Activated T-helper 1 cell treated with anti-CD3 and anti-CD28 coated beads, Interleukin-12 subunit alpha, Interleukin-12 subunit beta, Interleukin-2, Interleukin-4 antibody, amounts not matched to agents 30 ng/mL and 10 ng/mL and 1 ng/mL, durations not matched to agents 14 hours and 24 hours and 36 hours (primary cell): ENCODE data around the gene FGGY. TPM values are rescaled to one million over a fixed set of nuclear protein-coding genes. Genes with fewer than 3 reads are reported as not detected.
"Not testable (repeated sequence)": the region's sequence is repeated elsewhere in the genome, so short reads cannot be mapped to it uniquely, and the experiment has no call there.

Experiments used
- DNase-seq: peaks from one replicate; pipeline ENCODE4 v3.0.0; 2021; ENCODE audit warnings: low spot score
- H3K27ac Mint-ChIP-seq: one replicate; pipeline ENCODE4 v1.8.0; 2021; ENCODE audit warnings: mild to moderate bottlenecking, mixed read lengths
- H3K27me3 Mint-ChIP-seq: one replicate; pipeline ENCODE4 v1.8.0; 2022; ENCODE audit warnings: mild to moderate bottlenecking, moderate library complexity, mixed read lengths; ENCODE audit not compliant: insufficient read depth
- H3K36me3 Mint-ChIP-seq: one replicate; pipeline ENCODE4 v1.8.0; 2021; ENCODE audit warnings: low read depth, mixed read lengths
- H3K4me1 Mint-ChIP-seq: one replicate; pipeline ENCODE4 v1.8.0; 2021; ENCODE audit warnings: low read depth, mixed read lengths
- H3K4me3 Mint-ChIP-seq: one replicate; pipeline ENCODE4 v1.8.0; 2021; ENCODE audit warnings: mild to moderate bottlenecking, moderate library complexity, mixed read lengths
- H3K9me3 Mint-ChIP-seq: one replicate; pipeline ENCODE4 v1.8.0; 2021; ENCODE audit warnings: mixed read lengths
- intact Hi-C: fragments of 100-400 bp; cut with micrococcal nuclease; formaldehyde crosslinking; loops from one replicate; pipeline ENCODE4 v1.15.1; 2024
- total RNA-seq: library from RNA; stranded (reverse); gene quantifications from 2 replicates; pipeline ENCODE4 v1.2.3, GENCODE V29; 2022

The FGGY gene
- total RNA-seq, 1 donor from 2014 or later: 7.1 TPM

- Mint-ChIP-seq H3K27ac (no peak overlapping the region), H3K9me3 (no peaks in the 10 kb centered on the region), H3K4me1 (no peaks in the 10 kb centered on the region), H3K27me3 (no peaks in the 10 kb centered on the region), H3K36me3 (no peaks in the 10 kb centered on the region), H3K4me3 (no peak overlapping the region)
- intact Hi-C loops: no loop called here
- no peak for DNase-seq
Measured at GRCh38 chr1:59595774-59596173, 298.9 kb downstream of the FGGY start.

DNA sequence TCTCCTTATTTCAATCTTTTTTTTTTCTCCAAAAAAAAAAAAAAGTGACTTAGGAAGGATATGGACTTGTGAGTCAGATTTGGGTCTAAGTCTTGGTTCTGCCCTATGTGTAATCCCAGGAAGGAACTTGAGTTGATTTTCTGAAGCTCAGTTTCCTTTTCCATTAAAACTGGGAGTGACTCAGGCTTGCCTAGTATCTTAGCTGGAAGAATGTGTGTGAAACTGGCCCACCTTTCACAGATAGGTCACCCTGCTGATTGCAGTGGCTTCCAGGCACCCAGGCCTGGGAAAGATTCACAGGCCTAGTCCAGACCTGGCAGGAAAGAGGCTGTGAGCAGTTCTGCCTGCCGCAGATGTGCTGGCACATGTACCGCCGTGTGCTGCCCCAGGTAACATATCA, 299.5 kb downstream of the FGGY start:
- Mint-ChIP-seq H3K9me3 (no peaks in the 10 kb centered on the region), H3K27me3 (no peaks in the 10 kb centered on the region), H3K36me3 (no peaks in the 10 kb centered on the region), H3K4me3 (no peak overlapping the region), H3K27ac (no peak overlapping the region), H3K4me1 (no peaks in the 10 kb centered on the region)
- DNase-seq: no peak
- intact Hi-C loops: no loop called here

DNA sequence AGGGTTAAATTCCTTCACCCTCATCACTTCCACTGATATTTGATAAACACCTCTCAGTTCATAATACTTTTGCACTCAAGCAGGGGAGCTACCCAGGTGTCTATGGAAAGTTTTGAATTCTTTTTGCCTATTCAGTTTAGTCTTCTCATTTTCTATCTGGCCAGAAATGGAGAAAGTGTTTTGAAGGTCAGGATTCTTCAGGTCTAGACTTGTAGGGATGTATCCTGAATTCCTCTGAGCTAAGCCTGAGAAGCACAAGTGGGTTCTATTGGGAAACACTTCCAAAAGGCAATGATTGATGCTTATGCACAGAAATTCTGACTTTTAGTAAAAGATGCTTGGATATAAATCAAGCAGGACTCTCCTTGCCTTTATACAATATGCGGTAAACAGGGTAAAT, 300.1 kb downstream of the FGGY start:
- Mint-ChIP-seq H3K36me3 (no peaks in the 10 kb centered on the region), H3K4me1 (no peaks in the 10 kb centered on the region), H3K9me3 (no peaks in the 10 kb centered on the region), H3K27me3 (no peaks in the 10 kb centered on the region), H3K27ac (no peak overlapping the region), H3K4me3 (no peak overlapping the region)
- intact Hi-C loops: no loop called here
- DNase-seq: no peak

GRCh38 chr1:59597420-59598119, 300.7 kb downstream of the FGGY start:
- no peaks in the 10 kb centered on the region for H3K27me3 Mint-ChIP-seq
- intact Hi-C loops: no loop called here
- DNase-seq: no peak
- no peak overlapping the region for H3K4me3 Mint-ChIP-seq
- no peak overlapping the region for H3K27ac Mint-ChIP-seq
- H3K4me1 Mint-ChIP-seq: no peaks in the 10 kb centered on the region
- no peaks in the 10 kb centered on the region for H3K9me3 Mint-ChIP-seq
- no peaks in the 10 kb centered on the region for H3K36me3 Mint-ChIP-seq

- Mint-ChIP-seq H3K4me3 (no peak overlapping the region), H3K36me3 (no peaks in the 10 kb centered on the region), H3K27me3 (no peaks in the 10 kb centered on the region), H3K27ac (no peak overlapping the region), H3K4me1 (no peaks in the 10 kb centered on the region), H3K9me3 (no peaks in the 10 kb centered on the region)
- DNase-seq: no peak
- intact Hi-C loops: no loop called here
Measured at GRCh38 chr1:59598120-59598440, 301.2 kb downstream of the FGGY start.

DNA sequence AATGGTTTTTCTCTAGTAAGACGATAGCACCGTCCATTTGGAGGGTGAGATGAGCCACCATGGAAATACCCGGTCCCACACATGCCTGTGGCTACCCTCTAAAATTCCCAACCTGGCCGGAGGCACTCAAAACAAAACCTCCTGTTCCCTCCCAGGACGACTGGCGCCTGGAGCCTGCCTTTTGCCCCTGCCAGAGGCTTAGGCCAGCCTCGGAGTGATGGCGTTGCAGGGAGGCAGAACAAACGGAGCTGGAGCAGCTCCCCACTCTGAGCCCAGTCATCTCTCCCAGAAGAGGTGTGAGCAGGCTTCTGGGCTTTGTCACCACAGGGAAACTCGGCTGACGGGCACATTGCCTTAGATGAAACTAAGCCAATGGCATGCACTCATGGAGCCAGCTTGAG, 304.1 kb downstream of the FGGY start:
- intact Hi-C loops: no loop called here
- H3K36me3 Mint-ChIP-seq: no peaks in the 10 kb centered on the region
- H3K27ac Mint-ChIP-seq: no peak overlapping the region
- no peak overlapping the region for H3K4me3 Mint-ChIP-seq
- no peaks in the 10 kb centered on the region for H3K9me3 Mint-ChIP-seq
- H3K27me3 Mint-ChIP-seq: no peaks in the 10 kb centered on the region
- DNase-seq: no peak
- no peaks in the 10 kb centered on the region for H3K4me1 Mint-ChIP-seq

- no peak overlapping the region for H3K4me3 Mint-ChIP-seq
- H3K4me1 Mint-ChIP-seq: no peaks in the 10 kb centered on the region
- no peaks in the 10 kb centered on the region for H3K27me3 Mint-ChIP-seq
- intact Hi-C loops: no loop called here
- H3K27ac Mint-ChIP-seq: no peak overlapping the region
- H3K36me3 Mint-ChIP-seq: no peaks in the 10 kb centered on the region
- DNase-seq: no peak
- H3K9me3 Mint-ChIP-seq: no peaks in the 10 kb centered on the region
Measured at GRCh38 chr1:59601811-59602210, 304.9 kb downstream of the FGGY start.

- Mint-ChIP-seq H3K4me1 (no peaks in the 10 kb centered on the region), H3K36me3 (peaks cover 4% of the 10 kb centered on the region), H3K9me3 (peaks cover 9% of the 10 kb centered on the region), H3K4me3 (no peak overlapping the region), H3K27me3 (no peaks in the 10 kb centered on the region), H3K27ac (no peak overlapping the region)
- DNase-seq: no peak
- intact Hi-C loops: no loop called here
Measured at GRCh38 chr1:59604191-59604590, 307.3 kb downstream of the FGGY start.

GRCh38 chr1:59605184-59605583, 308.3 kb downstream of the FGGY start:
- Mint-ChIP-seq H3K36me3 (peaks cover 6% of the 10 kb centered on the region), H3K4me3 (no peak overlapping the region), H3K27me3 (no peaks in the 10 kb centered on the region), H3K27ac (no peak overlapping the region), H3K4me1 (no peaks in the 10 kb centered on the region), H3K9me3 (peaks cover 15% of the 10 kb centered on the region)
- no peak for DNase-seq
- intact Hi-C loops: no loop called here

DNA sequence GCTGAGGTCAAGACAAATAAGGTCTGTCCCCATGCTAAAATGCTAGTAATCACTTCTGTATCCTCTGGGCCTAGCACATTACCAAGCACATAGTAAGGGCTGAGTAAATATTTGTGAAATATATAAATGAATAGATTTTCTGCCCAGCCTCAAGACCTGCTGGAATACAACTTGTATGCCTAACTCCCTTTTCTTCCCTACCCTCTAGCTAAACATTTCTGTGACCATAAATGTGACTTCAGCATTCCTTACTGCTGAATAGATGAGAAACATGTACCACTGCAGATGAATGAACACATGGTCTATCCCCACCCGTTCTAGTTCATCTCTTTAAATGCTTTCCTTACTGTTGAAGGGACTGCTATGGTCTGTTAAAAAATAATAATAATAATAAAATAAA, 308.9 kb downstream of the FGGY start:
- Mint-ChIP-seq H3K9me3 (peaks cover 15% of the 10 kb centered on the region), H3K36me3 (peaks cover 6% of the 10 kb centered on the region), H3K27ac (no peak overlapping the region), H3K27me3 (no peaks in the 10 kb centered on the region), H3K4me1 (no peaks in the 10 kb centered on the region), H3K4me3 (no peak overlapping the region)
- intact Hi-C loops: no loop called here
- no peak for DNase-seq

DNA sequence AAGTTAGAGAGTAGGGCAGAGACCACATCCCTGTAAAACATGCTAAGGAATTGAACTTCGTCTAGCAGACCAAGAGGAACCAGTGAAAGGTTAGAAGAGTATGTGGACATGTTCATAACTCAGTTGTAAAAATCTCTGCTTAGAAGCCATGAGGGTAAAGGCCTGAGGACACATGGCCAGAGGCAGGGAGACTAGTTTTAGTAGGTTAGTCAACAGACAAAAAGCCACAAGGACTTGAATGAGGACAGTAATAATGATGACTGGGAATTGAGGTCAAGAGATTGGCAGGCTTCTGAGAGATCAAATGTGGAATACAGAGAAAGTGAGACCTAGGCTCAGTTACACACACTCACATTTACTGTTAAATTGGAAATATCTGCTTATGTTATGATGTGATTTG, 312.4 kb downstream of the FGGY start:
- no peak for DNase-seq
- Mint-ChIP-seq H3K27me3 (no peaks in the 10 kb centered on the region), H3K9me3 (peaks cover 15% of the 10 kb centered on the region), H3K4me1 (no peaks in the 10 kb centered on the region), H3K4me3 (no peak overlapping the region), H3K36me3 (peaks cover 6% of the 10 kb centered on the region), H3K27ac (no peak overlapping the region)
- intact Hi-C loops: no loop called here

GRCh38 chr1:59610499-59610898, 313.6 kb downstream of the FGGY start:
- intact Hi-C loops, H3K27me3 Mint-ChIP-seq, H3K4me1 Mint-ChIP-seq, H3K36me3 Mint-ChIP-seq, H3K27ac Mint-ChIP-seq, H3K4me3 Mint-ChIP-seq, DNase-seq: not testable (repeated sequence)
- H3K9me3 Mint-ChIP-seq: peaks cover 15% of the 10 kb centered on the region

GRCh38 chr1:59617434-59617833, 320.5 kb downstream of the FGGY start:
- DNase-seq: no peak

DNA sequence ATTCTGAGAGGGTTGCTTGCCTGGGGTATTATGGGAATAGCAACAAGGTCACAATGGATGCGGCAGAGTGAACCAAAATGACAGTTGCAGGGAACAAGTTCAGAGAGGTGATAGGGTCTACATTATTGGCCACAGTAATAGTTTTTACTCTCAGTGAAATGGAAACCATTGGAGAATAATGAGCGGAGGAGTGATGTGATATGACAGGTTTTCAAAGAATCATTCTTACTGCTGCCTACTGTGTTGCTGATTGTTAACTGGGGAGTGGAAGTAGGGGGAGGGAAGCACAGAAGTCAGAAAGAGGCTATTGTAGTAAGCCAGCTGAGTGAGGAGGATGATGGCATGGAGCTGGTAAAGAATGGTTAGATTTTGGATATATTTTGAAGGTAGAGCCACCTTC, 322.7 kb downstream of the FGGY start:
- intact Hi-C loops: no loop called here
- H3K36me3 Mint-ChIP-seq: no peaks in the 10 kb centered on the region
- no peak overlapping the region for H3K4me3 Mint-ChIP-seq

More at GRCh38 chr1:59617434-59617833, 320.5 kb downstream of the FGGY start:
- H3K9me3 Mint-ChIP-seq: no peaks in the 10 kb centered on the region
- intact Hi-C loops: no loop called here
- no peaks in the 10 kb centered on the region for H3K36me3 Mint-ChIP-seq
- H3K27me3 Mint-ChIP-seq: no peaks in the 10 kb centered on the region
- H3K4me3 Mint-ChIP-seq: no peak overlapping the region
- H3K27ac Mint-ChIP-seq: no peak overlapping the region
- no peaks in the 10 kb centered on the region for H3K4me1 Mint-ChIP-seq

More for the DNA sequence above, 322.7 kb downstream of the FGGY start:
- Mint-ChIP-seq H3K4me1 (no peaks in the 10 kb centered on the region), H3K9me3 (no peaks in the 10 kb centered on the region), H3K27ac (no peak overlapping the region), H3K27me3 (no peaks in the 10 kb centered on the region)
- no peak for DNase-seq
